HUES64 (cell line): ENCODE measurements around the gene IL22RA2.
"Not testable (repeated sequence)": the region's sequence is repeated elsewhere in the genome, so short reads cannot be mapped to it uniquely, and the experiment has no call there.

Experiments
- H3K27ac ChIP-seq: 2 replicates; pipeline ENCODE4 v1.7.0; 2013; ENCODE audit warnings: low read depth, low read length, inconsistent platforms
- H3K27me3 ChIP-seq: 2 replicates; pipeline ENCODE4 v1.6.1; 2013; ENCODE audit warnings: mild to moderate bottlenecking, low read length; ENCODE audit not compliant: insufficient read depth
- H3K36me3 ChIP-seq: 2 replicates; pipeline ENCODE4 v1.6.1; 2013; ENCODE audit warnings: mild to moderate bottlenecking, low read length; ENCODE audit not compliant: insufficient read depth
- H3K4me1 ChIP-seq: 2 replicates; pipeline ENCODE4 v1.6.1; 2013; ENCODE audit warnings: mild to moderate bottlenecking, low read length, moderate library complexity; ENCODE audit not compliant: insufficient read depth
- H3K4me3 ChIP-seq: 2 replicates; pipeline ENCODE4 v1.5.1; 2013; ENCODE audit warnings: mild to moderate bottlenecking, low read length, moderate library complexity
- H3K9ac ChIP-seq: 2 replicates; pipeline ENCODE4 v1.6.1; 2013; ENCODE audit warnings: mild to moderate bottlenecking, low read depth, low read length
- H3K9me3 ChIP-seq: 2 replicates; pipeline ENCODE4 v1.6.1; 2013; ENCODE audit warnings: low read depth, low read length; ENCODE audit not compliant: insufficient read depth
- WGBS: fragments of 150-250, 120-280 bp; methylation state at CpG from one replicate; pipeline ENCODE4 v1.1.7; 2013; ENCODE audit warnings: missing lambda C conversion rate; 5-methylcytosine and 5-hydroxymethylcytosine counted together

IL22RA2 gene

GRCh38 chr6:137122612-137123011 is 50.8 kb downstream of the IL22RA2 start:
- Histone ChIP-seq H3K36me3 (no peaks in the 10 kb centered on the region), H3K27me3 (no peaks in the 10 kb centered on the region), H3K27ac (no peak overlapping the region), H3K9ac (no peak overlapping the region), H3K9me3 (peaks cover 30% of the 10 kb centered on the region), H3K4me1 (no peaks in the 10 kb centered on the region), H3K4me3 (no peak overlapping the region)
- 97% methylated on average over 4 of the region's 4 CpGs for WGBS

DNA sequence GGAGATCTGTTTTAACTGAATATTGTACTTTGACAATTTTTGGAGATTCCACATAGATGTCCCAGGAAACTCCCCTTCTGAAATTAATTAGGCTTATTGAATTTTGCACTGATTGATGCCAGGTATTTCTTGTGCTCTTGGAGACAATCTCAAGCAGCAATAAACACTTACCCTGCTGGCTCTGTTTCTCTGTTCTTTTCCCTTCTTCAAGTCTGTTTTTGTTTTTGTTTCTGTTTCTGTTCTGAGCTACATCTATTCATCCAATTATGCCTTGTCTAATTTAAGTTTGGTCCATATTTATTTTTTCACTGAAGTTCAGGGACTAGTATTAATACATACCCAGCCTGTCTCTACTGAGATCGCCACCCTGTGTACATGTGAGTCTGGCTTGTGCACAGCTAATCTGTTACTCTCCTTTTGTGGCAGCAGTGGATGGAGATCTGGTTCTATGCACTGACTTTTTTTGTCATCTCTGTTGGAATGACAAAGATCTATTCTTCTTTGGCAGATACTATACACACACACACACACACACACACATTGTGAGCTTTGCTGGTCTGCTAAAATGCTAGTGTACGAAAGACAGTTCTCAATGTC is 51.9 kb downstream of the IL22RA2 start:
- Histone ChIP-seq H3K4me3 (no peak overlapping the region), H3K9me3 (peaks cover 30% of the 10 kb centered on the region), H3K27me3 (no peaks in the 10 kb centered on the region), H3K4me1 (no peaks in the 10 kb centered on the region), H3K36me3 (no peaks in the 10 kb centered on the region), H3K9ac (no peak overlapping the region), H3K27ac (no peak overlapping the region)
- WGBS, result 95% methylated on average over 2 of the region's 2 CpGs

GRCh38 chr6:137120748-137121147 is 52.7 kb downstream of the IL22RA2 start:
- H3K4me3 ChIP-seq, result no peak overlapping the region
- no peaks in the 10 kb centered on the region for H3K4me1 ChIP-seq
- H3K36me3 ChIP-seq, result no peaks in the 10 kb centered on the region
- no peak overlapping the region for H3K9ac ChIP-seq
- peaks cover 30% of the 10 kb centered on the region for H3K9me3 ChIP-seq
- no peaks in the 10 kb centered on the region for H3K27me3 ChIP-seq
- no peak overlapping the region for H3K27ac ChIP-seq

DNA sequence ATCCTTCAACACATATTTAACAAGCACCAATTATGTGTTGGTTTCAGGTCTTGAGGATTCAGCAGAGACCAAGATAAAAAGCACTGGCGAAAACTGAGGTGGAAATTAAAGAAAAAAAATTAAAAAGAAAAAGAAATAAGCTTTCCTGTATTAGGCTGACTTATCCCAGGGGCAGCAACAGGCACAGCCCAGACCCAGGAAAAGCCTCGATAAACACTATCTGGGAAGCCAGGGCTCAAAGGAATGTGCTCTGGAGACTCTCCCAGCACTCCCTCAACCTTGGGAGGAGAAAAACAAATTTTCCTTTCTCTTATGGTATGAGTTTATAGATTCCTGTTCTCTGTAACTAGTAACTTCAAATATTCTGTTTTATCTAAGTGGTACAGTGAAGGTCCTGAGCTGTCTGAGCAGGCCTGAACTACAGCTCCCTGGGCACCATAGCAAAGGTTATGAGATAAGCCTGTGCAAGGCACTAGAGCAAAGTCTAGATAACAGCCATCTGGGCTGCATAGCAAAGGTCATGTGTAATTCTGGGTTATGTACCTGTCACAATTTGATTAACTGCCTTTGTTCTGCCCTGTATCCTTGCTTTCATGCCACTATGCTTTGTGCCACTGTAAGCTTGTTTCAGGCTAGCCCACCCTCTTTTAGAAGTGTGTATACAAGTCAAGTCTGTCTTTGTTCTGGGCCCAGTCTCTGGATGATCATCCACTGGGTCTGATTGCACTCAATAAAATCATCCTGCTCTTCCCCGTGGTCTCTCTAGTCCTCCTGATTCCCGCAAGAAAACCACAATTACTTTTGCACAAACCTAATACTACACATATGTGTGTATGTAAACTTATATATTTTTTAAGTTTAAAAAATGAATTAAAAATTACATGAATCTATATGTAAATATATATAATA is 54.0 kb downstream of the IL22RA2 start:
- no peaks in the 10 kb centered on the region for H3K4me1 ChIP-seq
- WGBS, result 95% methylated on average over 4 of the region's 4 CpGs
- H3K27ac ChIP-seq, result no peak overlapping the region
- H3K9ac ChIP-seq, result no peak overlapping the region
- H3K4me3 ChIP-seq, result no peak overlapping the region
- peaks cover 30% of the 10 kb centered on the region for H3K9me3 ChIP-seq
- H3K27me3 ChIP-seq, result no peaks in the 10 kb centered on the region
- no peaks in the 10 kb centered on the region for H3K36me3 ChIP-seq

- Histone ChIP-seq H3K36me3 (no peaks in the 10 kb centered on the region), H3K4me3 (no peak overlapping the region), H3K27me3 (no peaks in the 10 kb centered on the region), H3K9ac (no peak overlapping the region), H3K27ac (no peak overlapping the region), H3K4me1 (no peaks in the 10 kb centered on the region), H3K9me3 (peaks cover 30% of the 10 kb centered on the region)
- 75% methylated on average over 1 of the region's 2 CpGs for WGBS
Measured at GRCh38 chr6:137117581-137117980, 55.9 kb downstream of the IL22RA2 start.

GRCh38 chr6:137116807-137117206 is 56.6 kb downstream of the IL22RA2 start:
- H3K4me3 ChIP-seq, result no peak overlapping the region
- H3K27me3 ChIP-seq, result no peaks in the 10 kb centered on the region
- WGBS, result 94% methylated on average over 5 of the region's 5 CpGs
- no peak overlapping the region for H3K27ac ChIP-seq
- H3K9me3 ChIP-seq, result peaks cover 30% of the 10 kb centered on the region
- no peaks in the 10 kb centered on the region for H3K36me3 ChIP-seq
- H3K9ac ChIP-seq, result no peak overlapping the region
- H3K4me1 ChIP-seq, result no peaks in the 10 kb centered on the region

GRCh38 chr6:137115658-137116057 is 57.8 kb downstream of the IL22RA2 start:
- Histone ChIP-seq H3K4me1 (no peaks in the 10 kb centered on the region), H3K27ac (no peak overlapping the region), H3K4me3 (no peak overlapping the region), H3K9ac (no peak overlapping the region), H3K27me3 (no peaks in the 10 kb centered on the region), H3K9me3 (peaks cover 24% of the 10 kb centered on the region), H3K36me3 (no peaks in the 10 kb centered on the region)
- WGBS, result 76% methylated on average over 2 of the region's 2 CpGs

- no peaks in the 10 kb centered on the region for H3K4me1 ChIP-seq
- H3K4me3 ChIP-seq, result no peak overlapping the region
- no peaks in the 10 kb centered on the region for H3K27me3 ChIP-seq
- no peaks in the 10 kb centered on the region for H3K36me3 ChIP-seq
- WGBS, result 97% methylated on average over 5 of the region's 5 CpGs
- H3K9ac ChIP-seq, result no peak overlapping the region
- no peak overlapping the region for H3K27ac ChIP-seq
- peaks cover 14% of the 10 kb centered on the region for H3K9me3 ChIP-seq
Measured at GRCh38 chr6:137112067-137112355, 61.4 kb downstream of the IL22RA2 start.

DNA sequence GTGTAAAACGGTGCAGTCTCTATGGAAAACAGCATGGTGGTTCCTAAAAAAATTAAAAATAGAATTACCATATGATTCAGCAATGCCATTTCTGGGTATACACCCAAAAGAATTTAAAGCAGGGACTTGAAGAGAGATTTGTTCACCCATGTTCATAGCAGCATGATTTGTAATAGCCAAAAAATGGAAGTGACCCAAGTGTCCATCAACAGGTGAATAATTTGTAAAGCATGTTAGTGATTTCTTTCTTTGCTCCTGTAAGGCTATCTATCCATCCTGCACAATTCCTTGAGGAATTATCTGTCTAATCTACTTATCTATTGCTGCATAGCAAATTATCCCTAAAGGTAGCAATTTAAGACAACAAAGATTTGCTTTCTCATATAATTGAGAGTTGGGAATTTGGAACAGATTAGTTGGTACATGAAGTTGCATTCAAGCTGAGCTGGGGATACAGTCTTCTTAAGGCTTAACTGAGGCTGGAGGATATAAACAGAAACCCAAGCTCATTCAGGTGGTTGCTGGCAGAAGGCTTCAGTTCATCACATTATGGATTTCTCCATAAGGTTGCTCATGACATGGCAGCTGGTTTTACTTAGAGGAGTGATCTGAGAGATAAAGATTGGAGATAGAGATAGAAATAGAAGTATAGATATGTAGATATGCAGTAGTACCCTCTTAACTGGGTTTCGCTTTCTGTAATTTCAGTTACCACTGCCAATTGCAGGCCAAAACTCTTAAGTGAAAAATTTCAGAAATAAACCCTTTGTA is 62.0 kb downstream of the IL22RA2 start:
- no peaks in the 10 kb centered on the region for H3K36me3 ChIP-seq
- H3K9ac ChIP-seq, result no peak overlapping the region
- no peak overlapping the region for H3K4me3 ChIP-seq
- H3K27me3 ChIP-seq, result no peaks in the 10 kb centered on the region
- H3K27ac ChIP-seq, result no peak overlapping the region
- no peaks in the 10 kb centered on the region for H3K4me1 ChIP-seq
- peaks cover 14% of the 10 kb centered on the region for H3K9me3 ChIP-seq
- 91% methylated on average over 2 of the region's 2 CpGs for WGBS

DNA sequence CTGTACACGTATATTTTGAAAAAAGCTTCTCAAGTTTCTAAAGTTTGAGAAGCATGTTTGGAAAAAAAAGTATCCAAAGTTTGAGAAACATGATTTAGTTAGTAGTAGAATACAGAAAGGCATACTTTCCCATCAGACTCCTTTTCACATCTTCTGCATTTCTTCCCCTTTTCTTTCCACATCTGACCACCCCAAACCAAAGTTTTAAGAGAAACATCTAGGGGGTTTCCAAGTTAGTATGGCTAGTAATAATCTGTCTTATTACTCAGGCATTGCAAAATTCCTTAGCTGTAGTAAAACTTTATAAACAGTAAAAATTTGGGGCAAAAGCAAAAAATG is 65.7 kb downstream of the IL22RA2 start:
- no peaks in the 10 kb centered on the region for H3K4me1 ChIP-seq
- no peak overlapping the region for H3K4me3 ChIP-seq
- H3K9me3 ChIP-seq, result peaks cover 14% of the 10 kb centered on the region
- WGBS, result 95% methylated on average over 1 of the region's 1 CpG
- H3K27me3 ChIP-seq, result no peaks in the 10 kb centered on the region
- H3K27ac ChIP-seq, result no peak overlapping the region
- no peak overlapping the region for H3K9ac ChIP-seq
- no peaks in the 10 kb centered on the region for H3K36me3 ChIP-seq

DNA sequence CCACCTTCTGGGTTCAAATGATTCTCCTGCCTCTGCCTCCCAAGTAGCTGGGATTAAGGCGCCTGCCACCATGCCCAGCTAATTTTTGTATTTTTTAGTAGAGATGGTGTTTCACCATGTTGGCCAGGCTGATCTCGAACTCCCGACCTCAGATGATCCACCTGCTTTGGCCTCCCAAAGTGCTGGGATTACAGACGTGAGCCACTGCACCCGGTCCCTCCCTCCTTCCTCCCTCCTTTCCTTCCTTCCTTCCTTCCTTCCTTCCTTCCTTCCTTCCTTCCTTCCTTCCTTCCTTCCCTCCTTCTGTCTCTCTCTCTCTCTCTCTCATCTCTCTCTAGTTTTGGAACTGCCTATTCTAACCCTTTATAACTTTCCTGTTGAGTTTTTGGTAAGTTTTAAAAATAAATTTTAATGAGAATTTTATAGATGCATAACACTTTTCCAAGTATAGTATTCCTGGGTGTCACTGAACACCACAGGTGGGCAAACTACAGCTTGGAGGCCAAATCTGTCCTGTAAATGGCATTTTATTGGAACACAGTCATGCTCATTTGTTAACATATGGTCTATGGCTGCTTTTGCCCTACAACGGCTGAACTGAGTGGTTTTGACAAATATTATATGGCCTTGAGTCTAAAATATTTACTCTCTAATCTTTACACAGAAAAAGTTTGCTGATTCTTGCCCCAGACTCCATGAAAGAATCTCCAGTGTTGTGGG is 66.2 kb downstream of the IL22RA2 start:
- not testable (repeated sequence) for H3K27ac ChIP-seq, H3K4me3 ChIP-seq, H3K36me3 ChIP-seq, H3K27me3 ChIP-seq, H3K9ac ChIP-seq, H3K4me1 ChIP-seq
- WGBS, result 94% methylated on average over 6 of the region's 6 CpGs
- peaks cover 14% of the 10 kb centered on the region for H3K9me3 ChIP-seq
